GM12892 (cell line): ENCODE data around the gene CPXM2.

ENCODE experiments used
- POLR2A ChIP-seq: IDR thresholded peaks from 2 replicates; pipeline ENCODE4 v1.6.1; 2011; ENCODE audit warnings: low read depth, low read length, control low read depth
- POLR2AphosphoS5 ChIP-seq: IDR thresholded peaks from 2 replicates; pipeline ENCODE4 v1.6.1; 2011; ENCODE audit warnings: low read depth, low read length, control low read depth
- TAF1 ChIP-seq: IDR thresholded peaks from 2 replicates; pipeline ENCODE4 v1.6.1; 2011; ENCODE audit warnings: low read depth, mild to moderate bottlenecking, control low read depth, low read length, borderline replicate concordance

GRCh38 chr10:123906884-123907652, 15.5 kb upstream of the CPXM2 start:
- TF ChIP-seq POLR2A: no peak
- TF ChIP-seq POLR2AphosphoS5: no peak
- TF ChIP-seq TAF1: no peak
